ENCODE data around the gene AGO4. TPM values are rescaled to one million over a fixed set of nuclear protein-coding genes. Genes with fewer than 3 reads are reported as not detected.
"Not testable (repeated sequence)": the region's sequence is repeated elsewhere in the genome, so short reads cannot be mapped to it uniquely, and the experiment has no call there.

Gene AGO4
- 9.9 and 11.7 TPM in 2 replicates for total RNA-seq

- intact Hi-C loops (cut with micrococcal nuclease): no loop called here
Observed at GRCh38 chr1:35807614-35808449, at the start of gene AGO4. Gene AGO4, plus strand, starts transcription at chr1:35808016. Its CDS starts 401 bp downstream, at chr1:35808417.

- intact Hi-C loops (cut with micrococcal nuclease): no loop called here
Observed at GRCh38 chr1:35762141-35762540, 45.7 kb upstream of the AGO4 start.

GRCh38 chr1:35763201-35763600 lies 44.6 kb upstream of the AGO4 start:
- intact Hi-C loops (cut with micrococcal nuclease): no loop called here

- intact Hi-C loops (cut with micrococcal nuclease): no loop called here
Observed at GRCh38 chr1:35764283-35764682, 43.5 kb upstream of the AGO4 start.

GRCh38 chr1:35768350-35769187 lies 39.2 kb upstream of the AGO4 start:
- intact Hi-C loops (cut with micrococcal nuclease): loop anchor here (1.0 to 5.0 kb wide), 2 partner anchors 131 to 163 kb away; partner anchors contain the start of gene AGO3

- intact Hi-C loops (cut with micrococcal nuclease): loop anchor here (1.0 to 5.0 kb wide), 2 partner anchors 132 to 162 kb away; partner anchors contain the start of gene AGO3
Observed at GRCh38 chr1:35769188-35769758, 38.5 kb upstream of the AGO4 start.

- intact Hi-C loops (cut with micrococcal nuclease): loop anchor here (1.0 kb wide), 2 partner anchors 47 to 204 kb away; no protein-coding TSS in a partner anchor
Observed at GRCh38 chr1:35773711-35774110, 34.1 kb upstream of the AGO4 start.

GRCh38 chr1:35776172-35776571 lies 31.6 kb upstream of the AGO4 start:
- intact Hi-C loops (cut with micrococcal nuclease): not testable (repeated sequence)

GRCh38 chr1:35777109-35777508 lies 30.7 kb upstream of the AGO4 start:
- intact Hi-C loops (cut with micrococcal nuclease): no loop called here

- intact Hi-C loops (cut with micrococcal nuclease): no loop called here
Observed at GRCh38 chr1:35783055-35783583, 24.7 kb upstream of the AGO4 start.

GRCh38 chr1:35784364-35784763 lies 23.5 kb upstream of the AGO4 start:
- intact Hi-C loops (cut with micrococcal nuclease): not testable (repeated sequence)

GRCh38 chr1:35788139-35788538 lies 19.7 kb upstream of the AGO4 start:
- intact Hi-C loops (cut with micrococcal nuclease): no loop called here

GRCh38 chr1:35790670-35791069 lies 17.1 kb upstream of the AGO4 start:
- intact Hi-C loops (cut with micrococcal nuclease): no loop called here

- intact Hi-C loops (cut with micrococcal nuclease): no loop called here
Observed at GRCh38 chr1:35795295-35795694, 12.5 kb upstream of the AGO4 start.

GRCh38 chr1:35797380-35797779 lies 10.4 kb upstream of the AGO4 start:
- intact Hi-C loops (cut with micrococcal nuclease): no loop called here

GRCh38 chr1:35798019-35798418 lies 9.8 kb upstream of the AGO4 start:
- intact Hi-C loops (cut with micrococcal nuclease): not testable (repeated sequence)

GRCh38 chr1:35800167-35800887 lies 7.5 kb upstream of the AGO4 start:
- intact Hi-C loops (cut with micrococcal nuclease): not testable (repeated sequence)

GRCh38 chr1:35808450-35809113 lies 766 bp downstream of the AGO4 start:
- intact Hi-C loops (cut with micrococcal nuclease): no loop called here

- intact Hi-C loops (cut with micrococcal nuclease): no loop called here
Observed at GRCh38 chr1:35809114-35810095, 1.6 kb downstream of the AGO4 start.
